Stimulated activated naive CD4-positive, alpha-beta T cell treated with Interleukin-2 at 50 U/mL for 16 hours (primary cell): ENCODE measurements around the gene MLPH.
"Not testable (repeated sequence)": the region's sequence is repeated elsewhere in the genome, so short reads cannot be mapped to it uniquely, and the experiment has no call there.

Source experiments
- DNase-seq: peaks from one replicate; lab custom pipeline; 2025; lab: John Stamatoyannopoulos, UW

Gene MLPH

GRCh38 chr2:237457388-237457941 lies 29.6 kb upstream of the MLPH start:
- DNase-seq = no peak

GRCh38 chr2:237458519-237458918 lies 28.5 kb upstream of the MLPH start:
- no peak for DNase-seq

- no peak for DNase-seq
These were observed 27.8 kb upstream of the MLPH start for GRCh38 chr2:237459226-237459625.

GRCh38 chr2:237459741-237460174 lies 27.3 kb upstream of the MLPH start:
- DNase-seq = no peak

- DNase-seq = no peak
These were observed 22.2 kb upstream of the MLPH start for GRCh38 chr2:237464757-237465391.

GRCh38 chr2:237465515-237466148 lies 21.4 kb upstream of the MLPH start:
- DNase-seq = no peak

GRCh38 chr2:237466211-237466610 lies 20.8 kb upstream of the MLPH start:
- no peak for DNase-seq

GRCh38 chr2:237467447-237468179 lies 19.4 kb upstream of the MLPH start:
- DNase-seq = no peak

GRCh38 chr2:237469410-237469809 lies 17.6 kb upstream of the MLPH start:
- not testable (repeated sequence) for DNase-seq

GRCh38 chr2:237469849-237470248 lies 17.2 kb upstream of the MLPH start:
- no peak for DNase-seq

- DNase-seq = no peak
These were observed 16.1 kb upstream of the MLPH start for GRCh38 chr2:237470914-237471313.

- DNase-seq = no peak
These were observed 15.4 kb upstream of the MLPH start for GRCh38 chr2:237471438-237472186.

- no peak for DNase-seq
These were observed 14.8 kb upstream of the MLPH start for GRCh38 chr2:237472187-237472712.

GRCh38 chr2:237472909-237473877 lies 13.9 kb upstream of the MLPH start:
- DNase-seq = no peak

- DNase-seq = no peak
These were observed 13.1 kb upstream of the MLPH start for GRCh38 chr2:237473878-237474441.

- no peak for DNase-seq
These were observed 12.6 kb upstream of the MLPH start for GRCh38 chr2:237474442-237474911.

- peak; percentile 67 for DNase-seq
These were observed 11.9 kb upstream of the MLPH start for GRCh38 chr2:237474931-237475703.

GRCh38 chr2:237475704-237476141 lies 11.3 kb upstream of the MLPH start:
- DNase-seq = peak; percentile 53

- no peak for DNase-seq
These were observed 9.0 kb upstream of the MLPH start for GRCh38 chr2:237478095-237478494.
